Bronchial epithelial cell (primary cell): ENCODE data around the gene LRRC3B. TPM values are rescaled to one million over a fixed set of nuclear protein-coding genes. Genes with fewer than 3 reads are reported as not detected.

Source experiments
- DNase-seq: peaks from one replicate; pipeline ENCODE4 v3.0.0-alpha.2; 2010; ENCODE audit warnings: low read depth
- FAIRE-seq: peaks from 2 replicates; lab custom pipeline; 2011; peaks lifted over from hg19 to GRCh38; lab: Jason Lieb, UNC
- H3K27me3 ChIP-seq: 2 replicates; pipeline ENCODE4 v1.5.1; 2011; ENCODE audit warnings: low read length; ENCODE audit not compliant: control insufficient read depth, insufficient read depth
- H3K36me3 ChIP-seq: 2 replicates; pipeline ENCODE4 v1.5.1; 2011; ENCODE audit warnings: low read length; ENCODE audit not compliant: control insufficient read depth, insufficient read depth
- H3K4me3 ChIP-seq: 2 replicates; pipeline ENCODE4 v1.5.1; 2011; ENCODE audit warnings: mild to moderate bottlenecking, low read depth, low read length, control low read depth
- CTCF ChIP-seq: IDR thresholded peaks from 2 replicates; pipeline ENCODE4 v1.5.1; 2011; ENCODE audit warnings: mild to moderate bottlenecking, moderate library complexity, low read length, control low read depth, inconsistent platforms; ENCODE audit not compliant: insufficient read depth, severe bottlenecking
- total RNA-seq: library from RNA; depleted of rRNA; stranded (reverse); fragments of >200 nt; gene quantifications from 2 replicates; pipeline ENCODE4 v1.2.1, GENCODE V29; 2014

Gene LRRC3B
- total RNA-seq, 1 donor from 2014 or later = not detected

GRCh38 chr3:26713091-26713490 lies 90.5 kb downstream of the LRRC3B start:
- TF ChIP-seq CTCF = no peak
- DNase-seq (no peak), FAIRE-seq (no peak)
- Histone ChIP-seq H3K27me3 (no peaks in the 10 kb centered on the region), H3K4me3 (no peak overlapping the region), H3K36me3 (no peaks in the 10 kb centered on the region)

GRCh38 chr3:26714485-26714884 lies 91.9 kb downstream of the LRRC3B start:
- TF ChIP-seq CTCF = no peak
- DNase-seq (no peak), FAIRE-seq (no peak)
- Histone ChIP-seq H3K4me3 (no peak overlapping the region), H3K27me3 (no peaks in the 10 kb centered on the region), H3K36me3 (no peaks in the 10 kb centered on the region)

- Histone ChIP-seq H3K4me3 (no peak overlapping the region), H3K27me3 (no peaks in the 10 kb centered on the region), H3K36me3 (no peaks in the 10 kb centered on the region)
- TF ChIP-seq CTCF = no peak
- FAIRE-seq (no peak), DNase-seq (no peak)
These were observed 92.9 kb downstream of the LRRC3B start for GRCh38 chr3:26715431-26715830.

- TF ChIP-seq CTCF = no peak
- DNase-seq (no peak), FAIRE-seq (no peak)
- Histone ChIP-seq H3K4me3 (no peak overlapping the region), H3K36me3 (no peaks in the 10 kb centered on the region), H3K27me3 (no peaks in the 10 kb centered on the region)
These were observed 95.7 kb downstream of the LRRC3B start for GRCh38 chr3:26718315-26718714.

GRCh38 chr3:26719134-26719533 lies 96.6 kb downstream of the LRRC3B start:
- no peak for TF ChIP-seq CTCF
- no peaks in the 10 kb centered on the region for H3K36me3 ChIP-seq
- H3K4me3 ChIP-seq = no peak overlapping the region
- H3K27me3 ChIP-seq = no peaks in the 10 kb centered on the region
- no peak for FAIRE-seq
- DNase-seq = no peak

GRCh38 chr3:26721047-26721446 lies 98.5 kb downstream of the LRRC3B start:
- Histone ChIP-seq H3K36me3 (no peaks in the 10 kb centered on the region), H3K4me3 (no peak overlapping the region), H3K27me3 (no peaks in the 10 kb centered on the region)
- TF ChIP-seq CTCF = no peak
- no peak for FAIRE-seq
- no peak for DNase-seq
